ENCODE data around the gene PTPRH.
A peak's percentile ranks its signal among the peaks of the same experiment; 100 is the strongest.
"Not testable (repeated sequence)": the region's sequence is repeated elsewhere in the genome, so short reads cannot be mapped to it uniquely, and the experiment has no call there.

PTPRH gene

GRCh38 chr19:55176076-55176475, 33.2 kb downstream of the PTPRH start:
- no peak for DNase-seq

GRCh38 chr19:55175117-55175867, 34.0 kb downstream of the PTPRH start:
- DNase-seq: no peak

- DNase-seq: no peak
Observed at GRCh38 chr19:55174425-55175116, 34.7 kb downstream of the PTPRH start.

DNA sequence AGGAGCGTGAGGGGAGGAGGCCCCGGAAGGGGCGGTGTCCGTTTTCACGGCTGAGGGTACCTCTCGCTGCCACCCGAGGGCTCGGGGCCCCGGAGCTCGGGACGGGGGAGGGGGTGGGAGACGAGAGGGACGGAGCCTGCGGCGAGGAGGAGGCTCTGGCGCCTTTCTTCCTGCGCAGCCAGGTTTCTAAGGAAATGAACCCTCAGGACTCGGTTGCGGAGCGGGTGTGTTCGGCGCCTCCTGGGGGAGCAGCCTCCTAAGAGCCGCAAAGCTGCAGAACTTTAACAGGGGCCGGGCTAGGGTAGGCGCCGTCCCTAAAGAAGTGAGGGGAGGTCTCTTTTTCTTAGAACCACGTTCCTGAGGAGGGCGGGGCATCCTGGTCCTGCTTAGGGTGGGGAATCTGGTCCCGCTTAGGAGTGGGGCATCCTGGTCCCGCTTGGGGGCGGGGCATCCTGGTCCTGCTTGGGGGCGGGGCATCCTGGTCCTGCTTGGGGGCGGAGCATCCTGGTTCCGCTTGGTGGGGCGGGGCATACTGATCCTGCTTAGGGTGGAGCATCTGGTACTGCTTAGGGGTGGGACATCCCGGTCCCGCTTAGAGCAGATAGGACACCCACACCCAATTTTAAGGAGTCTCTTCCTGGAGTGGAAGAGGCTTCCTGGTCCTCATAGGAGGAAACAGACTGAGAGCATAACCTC, 35.4 kb downstream of the PTPRH start:
- peak; percentile 37 for DNase-seq

DNA sequence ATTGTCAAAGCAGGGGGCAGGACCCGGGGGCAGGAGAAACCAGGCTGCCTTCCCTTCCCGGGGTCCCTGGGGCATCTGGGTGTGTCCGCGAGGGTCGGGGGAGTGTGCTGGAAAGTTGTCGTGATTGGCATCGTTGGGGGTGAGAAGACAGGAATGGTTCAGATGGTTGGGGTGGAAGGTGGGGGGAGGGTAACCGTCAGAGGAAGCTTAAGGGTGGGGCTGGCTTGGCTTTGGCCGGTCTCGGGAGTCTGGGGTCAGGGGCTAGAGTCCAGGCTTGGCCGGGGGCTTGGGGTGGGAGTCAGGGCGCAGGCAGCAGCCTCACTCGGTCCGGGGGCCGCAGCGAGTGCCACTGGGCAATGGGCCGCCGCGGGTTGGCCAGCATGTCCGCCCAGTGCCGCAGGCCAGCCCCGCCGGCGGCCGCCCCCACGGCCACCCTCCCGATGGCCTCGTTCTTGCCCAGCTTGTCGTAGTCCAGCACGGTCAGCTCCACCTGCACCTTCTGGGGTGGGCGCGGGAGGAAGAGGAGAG, 36.1 kb downstream of the PTPRH start:
- DNase-seq: no peak

- no peak for DNase-seq
Observed at GRCh38 chr19:55172741-55173140, 36.6 kb downstream of the PTPRH start.

GRCh38 chr19:55172318-55172717, 37.0 kb downstream of the PTPRH start:
- DNase-seq: not testable (repeated sequence)

GRCh38 chr19:55171440-55171839, 37.9 kb downstream of the PTPRH start:
- DNase-seq: no peak

DNA sequence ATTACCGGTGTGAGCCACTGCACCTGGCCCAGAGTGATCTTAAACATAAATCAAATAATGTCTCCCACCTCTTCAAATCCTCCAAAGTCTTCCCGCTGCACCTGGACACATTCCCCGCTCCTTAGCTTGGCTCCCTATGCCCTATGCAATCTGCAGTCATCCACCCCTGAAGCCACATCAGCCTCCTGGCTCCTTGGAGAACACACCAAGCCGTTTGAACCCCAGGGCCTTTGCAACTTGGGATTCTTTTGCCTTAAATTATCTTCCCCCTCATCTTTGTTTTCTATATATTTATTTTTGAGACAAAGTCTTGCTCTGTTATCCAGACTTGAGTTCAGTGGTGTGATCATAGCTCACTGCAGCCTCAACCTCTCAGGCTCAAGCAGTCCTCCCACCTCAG, 40.2 kb downstream of the PTPRH start:
- DNase-seq: no peak

- peak; percentile 71 for DNase-seq
Observed at GRCh38 chr19:55166530-55167268, 42.6 kb downstream of the PTPRH start, which contains the start of gene DNAAF3. Gene DNAAF3, minus strand, starts transcription at chr19:55166613. Its CDS starts 200 bp downstream, at chr19:55166413.

GRCh38 chr19:55165952-55166529, 43.3 kb downstream of the PTPRH start:
- peak; percentile 53 for DNase-seq

- DNase-seq: no peak
Observed at GRCh38 chr19:55161571-55162322, 47.6 kb downstream of the PTPRH start.

DNA sequence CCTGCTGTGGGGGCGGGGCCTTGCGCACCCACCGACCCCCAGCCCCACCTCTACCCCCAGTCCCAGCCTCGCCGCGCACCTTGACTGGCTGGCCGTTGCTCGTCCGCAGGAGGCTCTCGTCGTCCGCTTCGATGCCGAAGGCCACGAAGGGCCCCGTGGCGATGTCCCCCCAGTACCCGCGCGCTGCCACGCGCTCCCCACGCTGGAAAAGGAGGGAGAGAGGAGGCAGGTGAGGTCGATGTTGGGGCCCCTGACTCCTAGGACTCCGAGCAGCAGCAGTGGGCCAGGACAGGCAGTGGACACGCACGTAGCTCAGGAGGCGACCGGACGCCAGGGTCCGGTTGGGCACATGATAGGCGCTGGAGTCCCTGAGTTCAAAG, 48.3 kb downstream of the PTPRH start:
- DNase-seq: no peak

DNA sequence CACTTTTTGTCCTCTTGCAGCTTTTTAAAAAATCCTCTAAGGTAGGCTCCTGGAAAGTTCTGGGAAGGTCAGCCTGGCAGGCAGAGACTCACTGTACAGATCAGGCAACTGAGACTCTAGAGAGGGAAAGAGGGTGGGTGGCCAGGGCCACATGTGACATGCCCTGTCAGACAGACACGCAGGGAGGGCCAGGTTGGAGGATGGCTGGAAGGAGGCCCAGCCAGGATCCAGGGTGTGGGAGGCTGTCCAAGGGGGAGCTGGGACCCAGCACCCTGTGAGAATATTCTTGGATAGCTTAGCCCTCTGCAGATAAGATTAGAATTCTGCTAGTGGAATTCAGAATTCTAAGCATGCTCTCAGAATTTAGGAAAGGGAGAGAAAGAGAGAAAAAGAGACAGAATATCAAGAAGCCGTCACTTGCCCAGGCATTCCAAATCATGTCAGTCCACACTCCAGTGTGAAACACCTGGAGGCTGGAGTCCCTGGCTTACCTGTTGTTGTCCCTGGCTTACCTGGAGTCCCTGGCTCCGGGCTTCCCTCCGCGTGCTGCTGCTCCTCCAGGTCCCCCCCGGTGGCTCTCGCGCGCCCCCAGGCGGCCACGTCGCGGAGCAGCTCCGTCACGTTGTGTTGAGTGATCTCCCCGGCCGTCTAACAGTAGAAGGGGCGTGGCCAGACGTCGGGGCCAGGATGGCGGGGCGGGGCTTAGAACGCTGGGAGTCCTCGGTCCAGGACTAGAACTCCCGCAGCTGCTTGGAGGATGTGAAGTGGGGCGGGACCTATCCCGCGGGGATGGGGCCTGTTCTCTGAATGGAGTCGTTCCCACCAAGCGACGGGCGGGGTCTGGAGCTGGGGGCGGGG, 48.9 kb downstream of the PTPRH start:
- DNase-seq: peak; percentile 85

DNA sequence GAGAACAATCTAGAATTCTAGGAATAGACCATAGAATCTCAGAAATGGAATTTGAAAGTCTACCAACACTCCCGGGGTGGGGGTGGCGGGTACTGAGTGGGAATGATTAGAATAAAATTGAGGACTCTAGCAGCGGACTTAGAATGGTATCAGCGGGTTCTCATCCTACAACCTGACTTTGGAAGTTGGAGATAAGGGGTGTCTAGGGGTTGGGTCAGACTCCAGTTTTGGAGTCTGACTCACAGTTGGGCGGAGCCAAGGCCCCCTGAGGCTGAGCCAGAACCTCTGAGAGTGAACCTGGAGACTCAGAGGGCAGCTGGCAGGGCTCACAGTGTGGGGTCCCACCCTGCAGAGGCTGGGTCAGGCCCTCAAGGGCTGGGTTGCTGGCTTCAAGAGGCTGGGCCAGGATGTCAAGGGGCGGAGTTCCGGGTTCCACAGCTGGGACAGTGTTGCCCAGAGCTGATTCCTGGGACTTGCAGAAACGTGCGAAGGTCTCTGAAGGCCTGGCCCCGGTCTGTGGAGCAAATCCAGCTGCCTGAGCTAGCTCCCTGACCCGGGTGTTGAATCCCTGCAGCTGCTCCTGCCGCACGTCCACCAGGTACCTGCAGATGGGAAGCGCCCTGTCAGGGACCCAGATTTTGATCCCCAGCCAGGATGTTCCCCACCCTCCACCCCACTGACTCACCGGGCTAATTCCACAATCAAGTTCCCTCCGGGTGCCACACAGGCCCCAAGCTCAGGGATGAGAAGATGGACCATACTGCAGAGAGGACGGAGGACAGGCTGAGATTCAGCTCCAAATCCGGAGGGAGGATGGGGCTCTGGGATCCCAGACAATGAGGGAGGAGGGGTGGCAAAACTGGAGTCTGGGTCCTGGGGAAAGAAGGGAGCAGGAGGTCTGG, 50.2 kb downstream of the PTPRH start:
- no peak for DNase-seq

DNA sequence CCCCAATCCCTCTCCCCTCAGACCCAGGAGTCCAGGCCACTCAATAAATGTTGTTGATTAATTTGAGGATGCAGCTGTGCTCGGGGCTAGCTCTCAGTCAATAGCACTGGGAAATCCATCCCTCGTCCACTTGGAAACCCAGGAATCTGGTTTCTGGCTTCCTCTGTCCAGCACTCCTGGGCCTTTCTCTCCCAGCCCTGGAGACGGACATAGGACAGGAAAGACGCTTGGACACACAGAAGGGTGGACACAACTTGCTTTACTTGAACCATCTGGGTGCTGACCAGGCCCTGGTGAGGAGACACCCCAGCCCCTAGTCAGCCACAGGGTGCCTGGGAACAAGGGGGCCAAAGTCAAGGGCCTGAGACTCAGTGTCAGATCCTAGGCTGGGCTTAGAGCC, 50.9 kb downstream of the PTPRH start:
- no peak for DNase-seq

- DNase-seq: no peak
Observed at GRCh38 chr19:55157064-55157908, 52.0 kb downstream of the PTPRH start, which contains the start of gene TNNI3. Gene TNNI3, minus strand, starts transcription at chr19:55157732. Its CDS starts 143 bp downstream, at chr19:55157589.
